ENCODE results near the gene CACNA1B. TPM values are rescaled to one million over a fixed set of nuclear protein-coding genes. Genes with fewer than 3 reads are reported as not detected.

CACNA1B gene
- total RNA-seq, 1 donor from 2014 or later, result 0.19 TPM

GRCh38 chr9:138071731-138072130, 194.1 kb downstream of the CACNA1B start:
- no peak overlapping the region for H3K4me3 ChIP-seq
- no peaks in the 10 kb centered on the region for H3K4me1 ChIP-seq
- intact Hi-C loops (cut with micrococcal nuclease), result no loop called here
- H3K27ac ChIP-seq (replicated peaks), result no peak overlapping the region
- H3K27me3 ChIP-seq (ENCODE audit: low read depth), result peaks cover 55% of the 10 kb centered on the region
- no peaks in the 10 kb centered on the region for H3K9me3 ChIP-seq (replicated peaks)
- no peaks in the 10 kb centered on the region for H3K36me3 ChIP-seq
- DNase-seq, result no peak
- no peak for TF ChIP-seq CTCF (IDR thresholded peaks at IDR 0.05; ENCODE audit: borderline replicate concordance)

GRCh38 chr9:138072161-138072842, 194.7 kb downstream of the CACNA1B start:
- H3K36me3 ChIP-seq, result no peaks in the 10 kb centered on the region
- peaks cover 60% of the 10 kb centered on the region for H3K27me3 ChIP-seq (ENCODE audit: low read depth)
- no peak overlapping the region for H3K4me3 ChIP-seq
- TF ChIP-seq CTCF (IDR thresholded peaks at IDR 0.05; ENCODE audit: borderline replicate concordance), result no peak
- no peaks in the 10 kb centered on the region for H3K4me1 ChIP-seq
- DNase-seq, result no peak
- H3K9me3 ChIP-seq (replicated peaks), result no peaks in the 10 kb centered on the region
- intact Hi-C loops (cut with micrococcal nuclease), result no loop called here
- no peak overlapping the region for H3K27ac ChIP-seq (replicated peaks)

GRCh38 chr9:138072897-138073296, 195.3 kb downstream of the CACNA1B start:
- intact Hi-C loops (cut with micrococcal nuclease), result no loop called here
- no peaks in the 10 kb centered on the region for H3K36me3 ChIP-seq
- no peak for DNase-seq
- no peak overlapping the region for H3K4me3 ChIP-seq
- H3K27me3 ChIP-seq (ENCODE audit: low read depth), result peaks cover 65% of the 10 kb centered on the region
- H3K27ac ChIP-seq (replicated peaks), result no peak overlapping the region
- no peaks in the 10 kb centered on the region for H3K4me1 ChIP-seq
- H3K9me3 ChIP-seq (replicated peaks), result no peaks in the 10 kb centered on the region
- TF ChIP-seq CTCF (IDR thresholded peaks at IDR 0.05; ENCODE audit: borderline replicate concordance), result no peak

- Histone ChIP-seq H3K27ac (replicated peaks) (no peak overlapping the region), H3K27me3 (ENCODE audit: low read depth) (peaks cover 70% of the 10 kb centered on the region), H3K4me3 (no peak overlapping the region), H3K36me3 (no peaks in the 10 kb centered on the region), H3K9me3 (replicated peaks) (no peaks in the 10 kb centered on the region), H3K4me1 (no peaks in the 10 kb centered on the region)
- no peak for DNase-seq
- TF ChIP-seq CTCF (IDR thresholded peaks at IDR 0.05; ENCODE audit: borderline replicate concordance), result no peak
- intact Hi-C loops (cut with micrococcal nuclease), result no loop called here
These were observed 195.8 kb downstream of the CACNA1B start for GRCh38 chr9:138073408-138073807.

- DNase-seq, result no peak
- no peak overlapping the region for H3K4me3 ChIP-seq
- H3K9me3 ChIP-seq (replicated peaks), result no peaks in the 10 kb centered on the region
- H3K27ac ChIP-seq (replicated peaks), result no peak overlapping the region
- no peaks in the 10 kb centered on the region for H3K36me3 ChIP-seq
- no peaks in the 10 kb centered on the region for H3K4me1 ChIP-seq
- TF ChIP-seq CTCF (IDR thresholded peaks at IDR 0.05; ENCODE audit: borderline replicate concordance), result no peak
- peaks cover 74% of the 10 kb centered on the region for H3K27me3 ChIP-seq (ENCODE audit: low read depth)
- intact Hi-C loops (cut with micrococcal nuclease), result no loop called here
These were observed 196.2 kb downstream of the CACNA1B start for GRCh38 chr9:138073808-138074207.

Data from left ventricle myocardium inferior (tissue), 1 donor.